ENCODE data around the gene PI4KB.
A peak's percentile ranks its signal among the peaks of the same experiment; 100 is the strongest.

PI4KB gene

GRCh38 chr1:151346082-151346768 is 19.0 kb upstream of the PI4KB start:
- DNase-seq: no peak

- DNase-seq: no peak
Observed at GRCh38 chr1:151344291-151344690, 17.1 kb upstream of the PI4KB start.

- no peak for DNase-seq
Observed at GRCh38 chr1:151343587-151343986, 16.4 kb upstream of the PI4KB start.

- no peak for DNase-seq
Observed at GRCh38 chr1:151342569-151342968, 15.4 kb upstream of the PI4KB start.

GRCh38 chr1:151342021-151342420 is 14.8 kb upstream of the PI4KB start:
- no peak for DNase-seq

GRCh38 chr1:151340870-151341754 is 13.9 kb upstream of the PI4KB start:
- DNase-seq: peak; percentile 41

GRCh38 chr1:151336556-151336955 is 9.3 kb upstream of the PI4KB start:
- DNase-seq: no peak

- no peak for DNase-seq
Observed at GRCh38 chr1:151334822-151335221, 7.6 kb upstream of the PI4KB start.

- DNase-seq: no peak
Observed at GRCh38 chr1:151327903-151328674, 873 bp upstream of the PI4KB start.

- DNase-seq: no peak
Observed at GRCh38 chr1:151326619-151327222, 495 bp downstream of the PI4KB start.

GRCh38 chr1:151325646-151326429 is 1.4 kb downstream of the PI4KB start:
- DNase-seq: no peak

- DNase-seq: no peak
Observed at GRCh38 chr1:151325231-151325630, 2.0 kb downstream of the PI4KB start.

GRCh38 chr1:151324390-151324930 is 2.8 kb downstream of the PI4KB start:
- no peak for DNase-seq

GRCh38 chr1:151318975-151319374 is 8.2 kb downstream of the PI4KB start:
- no peak for DNase-seq

GRCh38 chr1:151315565-151316235 is 11.5 kb downstream of the PI4KB start:
- no peak for DNase-seq

GRCh38 chr1:151314137-151314875 is 12.9 kb downstream of the PI4KB start:
- no peak for DNase-seq

GRCh38 chr1:151313501-151313900 is 13.7 kb downstream of the PI4KB start:
- DNase-seq: no peak

- DNase-seq: no peak
Observed at GRCh38 chr1:151312826-151313225, 14.4 kb downstream of the PI4KB start.

- no peak for DNase-seq
Observed at GRCh38 chr1:151312411-151312810, 14.8 kb downstream of the PI4KB start.

- DNase-seq: no peak
Observed at GRCh38 chr1:151311589-151312331, 15.5 kb downstream of the PI4KB start.

All from NCI-H1048 (cell line).